Large intestine (tissue), 3 donors: ENCODE results near the gene FAM228A. TPM values are rescaled to one million over a fixed set of nuclear protein-coding genes. Genes with fewer than 3 reads are reported as not detected.

Experiments used
- DNase-seq, 2 donors: peaks; one replicate each; pipeline versions ENCODE4 v3.0.0 to v3.0.0-alpha.2; 2013
- H3K27ac ChIP-seq: one replicate; pipeline ENCODE4 v1.5.1; 2013; ENCODE audit warnings: low read length
- H3K27me3 ChIP-seq: 2 replicates; pipeline ENCODE4 v1.6.1; 2013; ENCODE audit warnings: low read length; ENCODE audit not compliant: control insufficient read depth, insufficient read depth
- H3K36me3 ChIP-seq: 2 replicates; pipeline ENCODE4 v1.6.1; 2013; ENCODE audit warnings: low read length; ENCODE audit not compliant: control insufficient read depth, insufficient read depth
- H3K4me1 ChIP-seq: one replicate; pipeline ENCODE4 v1.6.1; 2013; ENCODE audit warnings: low read length; ENCODE audit not compliant: control insufficient read depth, insufficient read depth
- H3K4me3 ChIP-seq: one replicate; pipeline ENCODE4 v1.5.1; 2013; ENCODE audit warnings: low read length
- H3K9me3 ChIP-seq: one replicate; pipeline ENCODE4 v1.6.1; 2013; ENCODE audit warnings: mild to moderate bottlenecking, low read depth, low read length, moderate library complexity; ENCODE audit not compliant: control insufficient read depth
- WGBS: methylation state at CpG from one replicate; pipeline ENCODE4 v1.1.5; 2013; ENCODE audit warnings: low lambda C conversion rate; ENCODE audit not compliant: insufficient coverage; 5-methylcytosine and 5-hydroxymethylcytosine counted together
- polyA plus RNA-seq: library from polyadenylated mRNA; unstranded; fragments of 120-200 nt; gene quantifications from one replicate; pipeline ENCODE4 v1.2.1, GENCODE V29; 2013

FAM228A gene
- polyA plus RNA-seq, 1 donor, result 0.12 TPM

DNA sequence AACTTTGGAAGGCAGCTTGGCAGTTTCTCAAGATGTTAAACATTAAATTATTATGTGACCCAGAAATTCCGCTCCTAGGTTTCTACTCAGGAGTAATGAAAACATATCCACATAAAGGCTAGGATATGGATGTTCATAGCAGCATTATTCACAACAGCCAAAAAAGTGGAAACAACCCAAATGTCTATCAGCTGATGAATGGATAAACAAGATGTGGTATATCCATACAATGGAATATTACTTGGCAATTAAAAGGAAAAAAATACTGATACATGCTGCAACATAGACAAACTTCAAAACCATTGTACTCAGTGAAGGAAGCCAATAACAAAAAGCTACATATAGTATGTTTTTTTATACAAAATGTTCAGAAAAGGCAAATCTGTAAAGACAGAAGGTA lies 12.4 kb upstream of the FAM228A start:
- WGBS, result no CpG with 5 or more reads among the region's 1 CpG
- H3K27ac ChIP-seq, result no peak overlapping the region
- no peaks in the 10 kb centered on the region for H3K9me3 ChIP-seq
- DNase-seq, result no peak
- H3K4me3 ChIP-seq, result no peak overlapping the region
- no peaks in the 10 kb centered on the region for H3K4me1 ChIP-seq
- H3K36me3 ChIP-seq, result no peaks in the 10 kb centered on the region
- H3K27me3 ChIP-seq, result no peaks in the 10 kb centered on the region

DNA sequence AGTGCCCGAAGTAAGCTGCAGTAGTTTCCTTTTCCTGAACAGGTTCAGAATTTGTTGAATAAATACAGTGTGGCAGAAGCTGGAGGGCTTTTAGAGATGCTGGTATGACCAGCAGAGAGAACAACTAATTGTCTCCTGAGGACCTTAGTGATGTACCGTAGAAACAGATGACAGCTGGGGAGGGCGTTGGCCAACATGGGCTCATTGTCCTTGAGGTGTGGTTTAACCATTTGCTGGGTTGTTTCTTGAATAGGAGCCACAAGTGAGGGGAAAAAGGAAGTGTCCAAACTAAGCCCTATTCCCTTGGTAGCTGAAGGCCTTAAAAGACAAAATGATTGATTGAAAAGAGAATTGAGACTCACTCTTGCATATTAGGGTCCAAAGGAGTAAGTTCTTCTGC lies 11.7 kb upstream of the FAM228A start:
- no CpG with 5 or more reads among the region's 3 CpGs for WGBS

DNA sequence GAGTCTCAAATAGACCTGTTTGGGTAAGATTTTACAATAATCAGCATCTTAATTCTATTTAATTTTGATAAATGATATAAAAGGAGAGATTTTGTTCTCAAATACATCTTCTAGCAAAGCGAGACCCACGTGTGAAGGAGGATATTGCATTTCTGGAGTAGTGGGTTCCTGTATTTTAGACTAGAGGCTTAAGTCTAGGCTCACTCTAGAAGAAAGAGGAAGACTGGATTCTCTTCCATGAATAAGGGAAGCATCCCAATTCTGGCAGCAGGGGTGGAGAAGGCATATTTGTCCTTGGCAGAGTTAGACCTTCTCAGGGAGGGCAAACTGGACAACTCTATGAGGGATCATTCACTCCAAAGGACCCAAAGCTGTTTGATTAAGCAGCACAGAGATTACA lies 11.3 kb upstream of the FAM228A start:
- Histone ChIP-seq H3K36me3 (no peaks in the 10 kb centered on the region), H3K27me3 (no peaks in the 10 kb centered on the region), H3K9me3 (no peaks in the 10 kb centered on the region), H3K4me3 (no peak overlapping the region), H3K27ac (no peak overlapping the region), H3K4me1 (no peaks in the 10 kb centered on the region)
- 93% methylated on average over 2 of the region's 2 CpGs for WGBS
- no peak for DNase-seq

More for the DNA sequence above, 11.7 kb upstream of the FAM228A start:
- H3K27ac ChIP-seq, result no peak overlapping the region
- no peaks in the 10 kb centered on the region for H3K27me3 ChIP-seq
- DNase-seq, result no peak
- H3K4me3 ChIP-seq, result no peak overlapping the region
- H3K9me3 ChIP-seq, result no peaks in the 10 kb centered on the region
- H3K36me3 ChIP-seq, result no peaks in the 10 kb centered on the region
- H3K4me1 ChIP-seq, result no peaks in the 10 kb centered on the region

DNA sequence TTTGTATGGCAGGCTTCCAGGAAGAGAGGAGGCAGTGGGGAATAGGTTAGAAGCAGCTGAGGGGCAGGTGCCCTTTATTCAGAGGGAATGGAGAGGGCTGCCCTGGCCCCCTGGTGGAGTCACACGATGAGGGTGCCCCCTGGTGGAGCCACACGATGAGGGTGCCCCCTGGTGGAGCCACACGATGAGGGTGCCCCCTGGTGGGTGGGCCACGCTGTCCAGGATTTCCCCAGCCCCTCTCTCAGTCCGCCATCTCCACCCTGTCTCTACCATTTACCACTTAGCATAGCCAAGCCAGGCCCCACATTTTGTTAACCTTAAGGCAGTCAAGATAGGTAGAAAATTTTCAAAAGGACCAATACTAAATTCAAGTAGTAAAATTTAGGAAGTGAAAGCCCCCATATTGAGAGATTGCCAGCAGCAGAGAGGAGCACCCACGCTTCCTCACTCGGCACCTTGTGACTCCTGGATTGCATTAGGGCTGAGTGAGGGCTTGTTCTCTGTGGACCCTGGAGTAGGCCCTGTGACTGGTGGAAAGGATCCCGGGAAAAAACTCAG lies 10.4 kb upstream of the FAM228A start:
- Histone ChIP-seq H3K27me3 (no peaks in the 10 kb centered on the region), H3K4me3 (no peak overlapping the region), H3K9me3 (no peaks in the 10 kb centered on the region), H3K27ac (no peak overlapping the region), H3K36me3 (no peaks in the 10 kb centered on the region), H3K4me1 (no peaks in the 10 kb centered on the region)
- no peak for DNase-seq
- 89% methylated on average over 1 of the region's 8 CpGs for WGBS

DNA sequence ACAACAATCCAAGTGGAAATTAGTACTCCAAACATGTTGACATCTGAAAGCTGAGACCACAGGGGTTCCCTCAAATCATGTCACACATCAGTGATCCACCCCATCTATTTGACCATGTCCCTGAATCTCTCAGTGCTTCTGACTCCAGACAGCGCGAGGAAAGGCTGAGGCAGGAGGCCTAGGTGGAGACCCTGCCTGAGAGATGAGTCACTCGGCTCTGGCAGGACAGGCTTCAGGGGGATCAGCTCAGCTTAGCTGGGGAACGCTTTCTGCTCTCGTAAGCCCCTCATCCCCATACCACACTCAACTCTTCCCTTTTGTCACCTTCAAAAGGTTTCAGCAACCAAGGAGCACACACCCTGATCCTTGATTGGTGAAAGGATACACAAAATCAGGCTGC lies 5.8 kb upstream of the FAM228A start:
- WGBS, result no CpG with 5 or more reads among the region's 5 CpGs
- no peak for DNase-seq
- Histone ChIP-seq H3K36me3 (no peaks in the 10 kb centered on the region), H3K4me3 (no peak overlapping the region), H3K27me3 (no peaks in the 10 kb centered on the region), H3K27ac (no peak overlapping the region), H3K4me1 (no peaks in the 10 kb centered on the region), H3K9me3 (no peaks in the 10 kb centered on the region)

DNA sequence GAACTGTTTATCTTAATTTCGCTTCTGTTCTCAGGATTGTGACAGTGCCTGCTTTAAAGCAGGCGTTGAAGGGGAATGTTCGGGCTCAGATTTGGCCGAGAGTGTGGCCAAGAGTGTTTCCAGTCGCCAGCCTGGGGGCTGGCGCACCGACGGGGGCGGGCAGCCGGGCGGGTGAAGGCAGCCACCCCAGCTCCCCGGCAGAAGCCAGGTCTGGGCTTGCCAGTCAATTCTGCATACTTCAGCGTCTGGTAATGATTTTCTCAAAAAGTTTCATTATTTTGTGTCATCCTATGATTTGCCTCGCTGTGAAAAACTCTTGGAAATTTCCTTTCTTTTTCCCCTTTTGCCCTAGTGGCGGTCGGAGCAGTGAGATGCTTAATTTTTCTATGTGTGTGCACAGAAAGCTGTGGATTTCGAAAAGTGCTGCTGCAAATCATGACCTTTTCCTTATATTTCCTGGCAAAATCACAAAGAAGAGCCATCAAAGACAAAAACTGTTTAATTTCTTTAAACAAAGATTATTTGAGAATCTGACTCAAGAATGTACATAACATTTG lies 856 bp downstream of the FAM228A start:
- Histone ChIP-seq H3K27ac (no peak overlapping the region), H3K27me3 (peaks cover 4% of the 10 kb centered on the region), H3K4me3 (no peak overlapping the region), H3K4me1 (no peaks in the 10 kb centered on the region), H3K9me3 (peaks cover 8% of the 10 kb centered on the region), H3K36me3 (no peaks in the 10 kb centered on the region)
- no peak for DNase-seq
- 83% methylated on average over 1 of the region's 17 CpGs for WGBS

DNA sequence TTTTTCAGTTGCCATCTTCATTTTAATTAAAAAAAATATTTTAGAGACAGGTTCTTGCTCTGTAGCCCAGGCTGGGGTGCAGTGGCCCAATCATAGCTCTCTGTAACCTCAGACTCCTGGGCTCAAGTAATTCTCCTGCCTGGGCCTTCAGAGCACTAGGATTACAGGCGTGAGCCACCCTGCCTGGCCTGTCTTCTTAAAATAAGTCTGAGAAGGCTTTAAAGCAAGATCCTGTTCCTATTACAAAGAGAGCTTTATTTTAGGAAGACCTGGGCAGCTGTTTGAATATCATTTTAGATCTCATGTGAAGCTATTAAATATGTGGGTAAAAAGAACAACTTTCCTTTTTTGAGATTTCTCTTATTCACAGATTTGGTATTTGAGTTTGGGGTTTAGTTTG lies 1.5 kb downstream of the FAM228A start:
- peaks cover 8% of the 10 kb centered on the region for H3K9me3 ChIP-seq
- peaks cover 4% of the 10 kb centered on the region for H3K27me3 ChIP-seq
- no peak for DNase-seq
- no CpG with 5 or more reads among the region's 1 CpG for WGBS
- no peak overlapping the region for H3K27ac ChIP-seq
- no peaks in the 10 kb centered on the region for H3K36me3 ChIP-seq
- no peak overlapping the region for H3K4me3 ChIP-seq
- no peaks in the 10 kb centered on the region for H3K4me1 ChIP-seq

DNA sequence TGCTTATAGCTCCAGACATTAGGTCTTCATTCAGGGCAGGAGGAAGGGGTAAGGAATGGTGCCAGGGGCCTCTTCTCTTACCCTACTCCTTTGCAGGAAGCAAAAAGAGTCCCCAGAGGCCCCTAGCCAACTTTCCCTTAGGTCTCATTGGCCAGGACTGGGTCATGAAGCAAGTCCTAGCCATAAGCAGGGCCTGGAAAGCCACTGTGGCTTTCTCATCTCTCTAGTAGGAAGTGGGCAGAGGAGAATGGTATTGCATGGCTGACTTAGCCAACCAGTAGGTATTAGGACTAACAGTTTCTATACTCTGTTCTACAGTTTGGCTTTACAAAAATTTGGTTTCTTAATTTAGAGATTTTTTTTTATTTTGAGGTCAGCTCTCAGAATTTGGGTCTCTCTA lies 4.8 kb downstream of the FAM228A start:
- Histone ChIP-seq H3K4me1 (no peaks in the 10 kb centered on the region), H3K4me3 (no peak overlapping the region), H3K9me3 (peaks cover 6% of the 10 kb centered on the region), H3K36me3 (no peaks in the 10 kb centered on the region), H3K27ac (no peak overlapping the region), H3K27me3 (peaks cover 1% of the 10 kb centered on the region)
- DNase-seq, result no peak

DNA sequence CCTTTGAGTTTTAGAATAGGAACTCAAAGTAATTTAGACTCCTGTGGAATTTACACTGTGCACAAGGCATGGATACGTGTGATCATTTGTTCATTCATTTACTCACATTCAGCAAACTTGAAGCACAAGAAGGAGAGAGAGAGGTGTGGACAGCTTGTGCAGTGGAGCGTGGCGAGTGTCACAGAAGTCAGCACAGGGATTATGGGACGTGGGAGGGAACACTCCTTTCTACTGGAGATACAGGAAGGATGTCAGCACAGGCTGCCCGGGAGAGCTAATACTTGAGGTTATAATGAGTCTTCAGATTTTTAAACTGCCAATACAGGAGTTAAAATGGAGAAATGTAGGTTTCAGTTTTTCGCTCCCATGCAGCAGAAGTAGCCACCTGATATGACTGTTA lies 7.0 kb downstream of the FAM228A start:
- H3K27me3 ChIP-seq, result no peaks in the 10 kb centered on the region
- H3K27ac ChIP-seq, result no peak overlapping the region
- no peak overlapping the region for H3K4me3 ChIP-seq
- no peaks in the 10 kb centered on the region for H3K36me3 ChIP-seq
- WGBS, result no CpG with 5 or more reads among the region's 6 CpGs
- H3K4me1 ChIP-seq, result no peaks in the 10 kb centered on the region
- DNase-seq, result no peak
- no peaks in the 10 kb centered on the region for H3K9me3 ChIP-seq

DNA sequence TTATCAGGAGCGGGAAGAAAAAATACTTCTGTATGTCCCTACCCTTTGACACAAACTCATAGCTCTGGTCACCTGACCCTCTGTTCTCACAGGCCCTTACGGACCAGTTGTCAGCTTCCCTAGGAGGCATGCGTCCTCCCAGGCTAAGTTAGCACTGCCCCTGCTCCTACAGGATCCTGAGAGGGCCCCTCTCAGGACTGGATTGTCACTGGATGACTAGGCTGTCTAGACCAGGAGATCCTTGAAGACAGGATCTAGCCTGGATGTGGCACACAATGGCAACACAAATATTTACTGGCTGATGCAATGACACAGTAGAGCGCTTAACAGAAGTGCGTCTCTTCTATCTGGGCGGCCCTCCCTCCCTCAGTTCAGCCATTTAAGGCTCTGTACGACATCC lies 7.7 kb downstream of the FAM228A start:
- WGBS, result no CpG with 5 or more reads among the region's 7 CpGs

DNA sequence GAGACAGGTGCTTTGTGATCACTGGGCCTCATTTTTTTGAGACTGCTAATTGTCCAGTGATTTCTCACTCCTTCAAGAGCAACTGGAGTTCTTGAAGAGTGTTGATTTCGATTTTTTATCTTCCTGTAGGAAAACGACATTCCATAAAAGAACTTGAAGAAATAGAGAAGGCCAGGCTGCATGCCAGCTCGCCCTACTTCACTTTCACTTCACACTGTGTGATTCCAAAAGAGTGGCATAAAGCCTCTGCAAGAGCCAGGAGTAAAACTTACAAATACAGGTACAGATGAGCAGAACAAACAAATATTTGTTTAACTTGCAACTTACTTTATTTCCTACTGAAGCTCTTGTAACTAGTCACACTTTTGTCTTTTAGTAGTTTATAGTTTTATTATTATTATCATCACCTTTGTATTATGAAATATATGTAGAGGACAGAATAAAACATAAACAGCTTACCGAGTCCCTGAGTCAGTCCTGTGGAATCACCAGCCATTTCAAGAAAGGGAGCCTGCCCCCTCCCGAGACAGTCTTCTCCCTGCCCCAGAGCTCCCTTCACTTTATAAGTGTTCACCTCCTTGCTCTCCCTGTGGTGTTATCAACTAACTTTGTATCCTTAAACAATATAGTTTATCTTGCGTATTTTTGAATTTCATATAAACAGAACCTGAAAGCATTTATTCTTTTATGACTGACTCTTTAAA lies 8.7 kb downstream of the FAM228A start:
- 100% methylated on average over 1 of the region's 6 CpGs for WGBS
- H3K27ac ChIP-seq, result no peak overlapping the region
- H3K4me3 ChIP-seq, result no peak overlapping the region
- DNase-seq, result no peak
- H3K36me3 ChIP-seq, result no peaks in the 10 kb centered on the region
- H3K9me3 ChIP-seq, result no peaks in the 10 kb centered on the region
- H3K27me3 ChIP-seq, result no peaks in the 10 kb centered on the region
- H3K4me1 ChIP-seq, result no peaks in the 10 kb centered on the region

More for the DNA sequence above, 7.7 kb downstream of the FAM228A start:
- no peaks in the 10 kb centered on the region for H3K9me3 ChIP-seq
- no peaks in the 10 kb centered on the region for H3K27me3 ChIP-seq
- H3K4me3 ChIP-seq, result no peak overlapping the region
- no peaks in the 10 kb centered on the region for H3K4me1 ChIP-seq
- DNase-seq, result no peak
- no peak overlapping the region for H3K27ac ChIP-seq
- H3K36me3 ChIP-seq, result no peaks in the 10 kb centered on the region
